ENCODE results near the gene PRAMEF17.
"Not testable (repeated sequence)": the region's sequence is repeated elsewhere in the genome, so short reads cannot be mapped to it uniquely, and the experiment has no call there.

DNA sequence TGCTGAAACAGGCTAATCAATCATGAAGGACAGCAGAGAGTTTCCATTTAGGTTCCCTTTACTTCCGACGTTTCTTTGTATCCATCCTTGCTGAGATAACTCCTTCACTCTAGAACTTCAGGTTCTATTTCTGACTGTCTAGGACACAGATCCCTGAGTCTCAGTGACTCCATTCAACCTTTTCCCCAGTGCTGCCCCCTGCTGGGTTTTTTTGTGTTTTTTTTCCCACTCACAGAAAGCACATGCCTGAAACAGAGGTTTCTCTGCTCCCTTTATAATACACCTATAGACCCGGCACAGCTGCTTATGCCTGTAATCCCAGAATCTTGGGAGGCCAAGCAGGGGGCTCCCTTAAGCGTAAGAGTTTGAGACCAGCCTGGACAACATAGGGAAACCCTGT lies 20.9 kb upstream of the PRAMEF17 start:
- TF ChIP-seq EP300 (conservative IDR thresholded peaks at IDR 0.05; ENCODE audit: poor library complexity, severe bottlenecking); POLR2AphosphoS5 (IDR thresholded peaks at IDR 0.05); EZH2 (IDR thresholded peaks at IDR 0.05; ENCODE audit: borderline replicate concordance, insufficient read depth, low read length, poor library complexity, severe bottlenecking); SMC3 (conservative IDR thresholded peaks at IDR 0.05; ENCODE audit: poor library complexity); TAF1 (IDR thresholded peaks at IDR 0.05; ENCODE audit: low read depth): not testable (repeated sequence)
- TF ChIP-seq, protein P1, sequence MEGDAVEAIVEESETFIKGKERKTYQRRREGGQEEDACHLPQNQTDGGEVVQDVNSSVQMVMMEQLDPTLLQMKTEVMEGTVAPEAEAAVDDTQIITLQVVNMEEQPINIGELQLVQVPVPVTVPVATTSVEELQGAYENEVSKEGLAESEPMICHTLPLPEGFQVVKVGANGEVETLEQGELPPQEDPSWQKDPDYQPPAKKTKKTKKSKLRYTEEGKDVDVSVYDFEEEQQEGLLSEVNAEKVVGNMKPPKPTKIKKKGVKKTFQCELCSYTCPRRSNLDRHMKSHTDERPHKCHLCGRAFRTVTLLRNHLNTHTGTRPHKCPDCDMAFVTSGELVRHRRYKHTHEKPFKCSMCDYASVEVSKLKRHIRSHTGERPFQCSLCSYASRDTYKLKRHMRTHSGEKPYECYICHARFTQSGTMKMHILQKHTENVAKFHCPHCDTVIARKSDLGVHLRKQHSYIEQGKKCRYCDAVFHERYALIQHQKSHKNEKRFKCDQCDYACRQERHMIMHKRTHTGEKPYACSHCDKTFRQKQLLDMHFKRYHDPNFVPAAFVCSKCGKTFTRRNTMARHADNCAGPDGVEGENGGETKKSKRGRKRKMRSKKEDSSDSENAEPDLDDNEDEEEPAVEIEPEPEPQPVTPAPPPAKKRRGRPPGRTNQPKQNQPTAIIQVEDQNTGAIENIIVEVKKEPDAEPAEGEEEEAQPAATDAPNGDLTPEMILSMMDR (IDR thresholded peaks at IDR 0.05; ENCODE audit: poor library complexity, severe bottlenecking): not testable (repeated sequence)
- TF ChIP-seq, protein P2, sequence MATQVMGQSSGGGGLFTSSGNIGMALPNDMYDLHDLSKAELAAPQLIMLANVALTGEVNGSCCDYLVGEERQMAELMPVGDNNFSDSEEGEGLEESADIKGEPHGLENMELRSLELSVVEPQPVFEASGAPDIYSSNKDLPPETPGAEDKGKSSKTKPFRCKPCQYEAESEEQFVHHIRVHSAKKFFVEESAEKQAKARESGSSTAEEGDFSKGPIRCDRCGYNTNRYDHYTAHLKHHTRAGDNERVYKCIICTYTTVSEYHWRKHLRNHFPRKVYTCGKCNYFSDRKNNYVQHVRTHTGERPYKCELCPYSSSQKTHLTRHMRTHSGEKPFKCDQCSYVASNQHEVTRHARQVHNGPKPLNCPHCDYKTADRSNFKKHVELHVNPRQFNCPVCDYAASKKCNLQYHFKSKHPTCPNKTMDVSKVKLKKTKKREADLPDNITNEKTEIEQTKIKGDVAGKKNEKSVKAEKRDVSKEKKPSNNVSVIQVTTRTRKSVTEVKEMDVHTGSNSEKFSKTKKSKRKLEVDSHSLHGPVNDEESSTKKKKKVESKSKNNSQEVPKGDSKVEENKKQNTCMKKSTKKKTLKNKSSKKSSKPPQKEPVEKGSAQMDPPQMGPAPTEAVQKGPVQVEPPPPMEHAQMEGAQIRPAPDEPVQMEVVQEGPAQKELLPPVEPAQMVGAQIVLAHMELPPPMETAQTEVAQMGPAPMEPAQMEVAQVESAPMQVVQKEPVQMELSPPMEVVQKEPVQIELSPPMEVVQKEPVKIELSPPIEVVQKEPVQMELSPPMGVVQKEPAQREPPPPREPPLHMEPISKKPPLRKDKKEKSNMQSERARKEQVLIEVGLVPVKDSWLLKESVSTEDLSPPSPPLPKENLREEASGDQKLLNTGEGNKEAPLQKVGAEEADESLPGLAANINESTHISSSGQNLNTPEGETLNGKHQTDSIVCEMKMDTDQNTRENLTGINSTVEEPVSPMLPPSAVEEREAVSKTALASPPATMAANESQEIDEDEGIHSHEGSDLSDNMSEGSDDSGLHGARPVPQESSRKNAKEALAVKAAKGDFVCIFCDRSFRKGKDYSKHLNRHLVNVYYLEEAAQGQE (IDR thresholded peaks at IDR 0.05; ENCODE audit: borderline replicate concordance): not testable (repeated sequence)
